Hematopoietic multipotent progenitor cell treated with erythropoietin and hydrocortisone succinate and interleukin-3 and kit ligand, for 6 days (in vitro differentiated cells): ENCODE measurements around the gene TMEM37.

Source experiments
- DNase-seq: peaks from one replicate; pipeline ENCODE4 v3.0.0-alpha.2; 2015

TMEM37 gene

DNA sequence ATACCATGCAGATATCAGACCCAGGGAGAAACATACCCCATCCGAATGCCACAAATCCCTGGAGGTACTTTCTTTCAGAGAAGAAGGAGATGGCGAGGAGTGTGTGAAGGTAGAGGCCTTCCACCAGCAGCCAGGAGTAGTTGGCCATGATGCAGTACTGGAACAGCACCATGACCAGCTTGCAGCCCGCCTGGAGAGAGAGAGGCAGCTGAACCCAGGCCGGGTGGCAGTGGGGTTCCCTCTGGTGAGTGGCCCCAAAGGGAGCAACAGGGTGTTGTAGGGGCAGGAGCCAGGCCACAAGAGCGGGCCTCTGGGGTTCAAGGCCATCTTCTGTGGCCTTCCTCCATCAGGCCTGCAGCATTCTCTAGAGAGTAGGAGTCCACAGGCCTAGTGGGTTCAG, 30.2 kb downstream of the TMEM37 start:
- no peak for DNase-seq

DNA sequence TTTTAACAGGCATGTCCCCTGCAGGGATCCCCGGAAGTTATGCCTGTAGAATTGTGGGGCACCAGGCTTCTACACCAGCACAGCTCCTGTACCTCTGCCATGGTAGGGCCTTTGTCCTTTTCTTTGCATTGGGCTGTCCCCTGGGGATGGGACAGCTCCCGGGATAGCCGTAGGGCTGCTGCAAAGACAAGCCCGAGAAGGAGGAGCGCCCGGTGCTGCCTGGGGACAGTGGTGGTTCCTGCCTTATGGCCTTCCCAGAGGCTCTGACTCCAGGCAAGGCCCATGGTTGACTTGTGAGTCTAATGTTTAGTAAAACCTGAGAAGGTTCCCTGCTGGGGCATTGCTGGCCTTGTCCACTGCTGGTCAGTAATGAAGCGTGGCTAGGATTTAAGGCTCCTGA, 30.9 kb downstream of the TMEM37 start:
- no peak for DNase-seq

DNA sequence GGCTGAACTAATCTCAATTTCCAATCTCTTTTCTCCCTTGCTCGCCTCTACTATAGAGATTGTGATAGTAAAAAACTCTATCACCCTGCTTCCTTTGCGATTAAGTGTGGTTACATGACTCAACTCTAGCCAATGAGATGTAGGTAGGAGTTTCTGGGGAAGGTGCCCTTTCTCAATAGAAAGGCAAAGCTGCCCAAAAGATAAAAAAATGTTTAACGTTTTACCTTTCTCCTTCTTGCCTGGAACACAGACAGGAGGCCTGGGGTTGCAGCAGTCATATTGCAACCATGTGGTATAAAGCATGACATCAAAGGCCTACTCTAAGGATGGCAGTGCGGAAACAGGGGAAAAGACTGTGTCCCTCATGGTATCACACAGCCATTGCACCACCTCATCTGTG, 31.5 kb downstream of the TMEM37 start:
- no peak for DNase-seq

DNA sequence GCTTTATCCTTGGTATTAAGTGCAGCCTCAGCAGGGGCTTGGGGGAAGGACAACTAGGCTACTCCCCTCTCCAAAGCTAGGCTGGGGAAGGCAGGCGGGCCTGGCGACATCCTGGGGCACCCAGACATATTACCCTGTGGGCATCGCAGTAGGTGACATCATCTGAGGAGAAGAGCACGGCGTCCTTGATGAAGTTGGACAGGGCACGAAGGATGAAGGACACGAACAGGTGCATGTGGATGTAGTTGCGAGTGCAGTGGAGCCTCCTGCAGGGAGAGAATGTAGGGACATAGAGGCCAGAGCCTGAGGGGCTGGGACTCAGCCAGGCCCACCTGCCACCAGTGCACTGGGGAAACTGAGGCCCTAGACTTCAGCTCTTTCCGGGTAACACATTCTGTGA, 32.3 kb downstream of the TMEM37 start:
- no peak for DNase-seq

DNA sequence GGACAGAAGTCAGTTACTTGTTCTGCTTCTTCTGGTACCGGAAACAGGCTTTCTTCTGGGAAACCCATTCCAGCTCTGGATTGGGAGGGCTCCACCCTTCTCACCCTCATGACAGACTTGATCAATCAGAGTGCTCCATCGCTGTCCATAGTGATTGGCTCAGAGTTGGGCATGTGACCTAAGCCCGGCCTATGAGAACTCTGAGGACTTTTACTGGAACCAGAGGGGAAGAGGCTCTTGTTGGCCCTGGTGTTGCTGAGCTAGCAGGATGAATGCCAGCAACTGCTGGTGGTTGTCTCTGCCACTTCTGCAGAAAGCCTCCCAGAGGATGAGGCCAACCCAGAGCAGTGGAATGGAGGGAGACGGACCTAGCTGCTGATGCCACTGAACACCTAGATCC, 33.3 kb downstream of the TMEM37 start:
- no peak for DNase-seq

DNA sequence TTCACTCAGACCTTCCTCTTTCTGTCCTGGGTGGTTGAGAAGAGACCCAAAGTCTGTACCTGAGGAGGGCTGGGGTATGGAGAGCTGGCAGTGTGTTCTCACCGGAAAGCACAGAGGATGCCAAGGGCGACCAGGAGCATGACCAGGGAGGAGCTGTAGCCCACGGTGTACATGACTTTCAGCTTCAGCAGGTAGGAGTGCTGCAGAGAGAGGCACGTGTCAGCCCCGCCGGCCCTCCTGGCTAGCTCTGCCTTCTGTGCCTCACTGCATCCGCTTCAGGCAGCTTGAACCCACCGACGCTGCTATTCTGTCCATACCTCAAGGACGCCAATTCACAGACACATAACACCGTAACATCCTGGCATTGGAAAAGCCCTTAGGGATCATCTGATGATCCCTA, 34.0 kb downstream of the TMEM37 start:
- DNase-seq: no peak

DNA sequence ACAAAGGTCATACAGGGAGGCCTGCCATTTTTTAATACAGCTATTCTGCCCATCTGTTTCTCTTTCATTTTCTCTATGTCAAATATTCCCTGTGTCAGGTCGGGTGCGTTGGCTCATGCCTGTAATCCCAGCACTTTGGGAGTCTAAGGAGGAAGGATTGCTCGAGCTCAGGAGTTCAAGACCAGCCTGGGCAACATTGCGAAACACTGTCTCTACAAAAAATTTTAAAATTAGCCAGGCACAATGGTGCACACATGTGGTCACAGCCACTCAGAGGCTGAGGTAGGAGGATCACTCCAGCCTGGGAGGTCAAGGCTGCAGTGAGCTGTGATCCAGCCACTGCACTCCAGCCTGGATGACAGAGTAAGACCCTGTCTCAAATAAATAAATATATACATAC, 34.7 kb downstream of the TMEM37 start:
- no peak for DNase-seq

DNA sequence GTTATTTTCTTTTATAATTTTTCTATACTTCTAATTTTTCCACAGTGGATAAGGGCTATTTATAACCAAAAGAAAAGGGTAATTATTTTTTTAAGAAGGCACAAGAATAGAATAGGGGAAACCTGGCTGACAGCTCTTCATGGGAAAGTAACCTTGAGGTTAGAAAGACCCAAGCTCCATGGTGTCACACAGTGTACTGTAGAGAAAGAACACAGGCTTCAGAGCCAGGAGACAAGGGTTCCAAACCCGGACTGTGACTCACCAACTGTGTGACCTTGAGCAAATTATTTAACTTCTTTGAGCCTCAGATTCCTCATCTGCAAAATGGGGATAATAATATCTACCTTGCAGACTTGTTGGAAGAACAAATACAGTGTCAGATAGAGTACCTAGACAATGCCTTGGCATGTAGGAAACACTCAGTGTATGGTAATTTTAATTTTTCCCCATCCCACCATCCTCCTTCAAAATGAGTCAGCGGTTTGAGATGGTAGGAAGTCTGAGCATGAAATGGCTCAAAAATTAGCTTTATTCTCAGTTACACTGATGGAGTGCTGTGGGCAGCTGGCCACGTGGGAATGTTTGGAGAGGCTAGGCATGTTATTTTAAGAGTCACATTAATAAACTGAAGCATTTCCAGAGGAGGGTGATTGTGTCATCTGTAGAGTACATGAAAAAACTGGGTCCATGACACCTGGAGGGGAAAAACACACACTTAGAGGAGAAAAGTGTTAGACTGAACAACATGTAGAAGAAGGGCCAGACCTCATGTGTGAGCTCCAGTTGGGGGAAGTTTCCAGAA, 36.7 kb downstream of the TMEM37 start:
- no peak for DNase-seq

DNA sequence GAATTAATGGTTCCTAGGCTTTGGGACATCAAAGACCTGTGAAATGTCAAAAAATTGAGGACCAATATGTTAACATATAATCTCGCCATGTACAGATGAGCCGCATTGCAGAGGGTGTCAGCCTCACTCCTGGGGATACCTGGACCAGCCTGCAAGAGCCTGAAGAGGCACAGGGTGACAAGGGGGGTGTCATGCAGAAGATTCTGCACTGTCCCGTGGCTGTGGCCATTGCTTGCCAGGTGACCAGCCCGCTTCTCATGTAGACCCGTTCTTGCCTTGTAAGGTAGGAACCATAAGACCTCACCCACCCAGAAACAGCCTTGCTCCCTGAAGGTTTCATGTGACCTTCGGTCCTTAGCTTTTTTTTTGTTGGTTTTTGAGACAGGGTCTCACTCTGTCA, 37.5 kb downstream of the TMEM37 start:
- DNase-seq: no peak

DNA sequence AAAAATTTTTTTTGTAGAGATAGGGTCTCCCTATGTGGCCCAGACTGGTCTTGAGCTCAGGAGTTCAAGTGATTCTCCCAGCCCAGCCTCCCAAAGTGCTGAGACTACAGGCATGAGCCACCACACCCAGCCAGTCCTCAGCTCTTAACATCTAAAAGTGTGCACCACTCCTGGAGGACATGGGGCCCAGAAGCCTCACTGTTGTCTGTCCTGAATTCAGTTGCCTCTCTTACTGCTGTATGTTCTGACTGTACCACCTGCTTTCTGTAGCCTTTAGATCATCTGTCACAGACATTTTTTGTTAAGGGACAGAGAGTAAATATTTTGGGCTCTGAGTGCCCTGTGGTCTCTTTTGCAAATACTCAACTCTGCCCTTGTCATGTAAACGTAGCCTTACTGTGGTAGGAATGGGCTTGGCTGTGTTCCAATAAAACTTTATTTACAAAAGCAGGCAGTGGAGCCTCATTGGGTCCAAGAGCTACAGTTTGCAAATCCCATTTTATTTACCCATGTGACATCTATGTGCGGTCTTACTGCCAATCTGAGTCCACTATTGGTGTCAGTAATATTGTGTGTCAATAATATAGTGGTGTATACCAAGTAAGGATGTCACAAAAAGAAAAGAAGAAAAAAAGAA, 38.1 kb downstream of the TMEM37 start:
- DNase-seq: no peak

DNA sequence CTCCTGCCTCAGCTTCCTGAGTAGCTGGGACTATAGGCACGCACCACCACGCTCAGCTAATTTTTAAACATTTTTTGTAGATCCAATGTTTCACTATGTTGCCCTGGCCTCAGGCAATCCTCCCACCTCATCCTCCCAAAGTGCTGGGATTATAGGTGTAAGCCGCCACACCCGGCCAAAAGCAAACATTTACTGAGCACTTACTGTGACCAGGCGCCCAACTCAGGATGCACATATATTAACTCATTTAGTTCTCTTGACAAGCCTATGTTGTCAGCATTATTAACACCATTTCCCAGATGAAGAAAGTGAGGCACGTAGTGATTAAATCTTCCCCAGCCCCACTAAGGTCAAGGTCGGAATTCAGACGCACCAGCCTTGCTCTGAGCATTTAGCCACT, 41.1 kb downstream of the TMEM37 start:
- no peak for DNase-seq

DNA sequence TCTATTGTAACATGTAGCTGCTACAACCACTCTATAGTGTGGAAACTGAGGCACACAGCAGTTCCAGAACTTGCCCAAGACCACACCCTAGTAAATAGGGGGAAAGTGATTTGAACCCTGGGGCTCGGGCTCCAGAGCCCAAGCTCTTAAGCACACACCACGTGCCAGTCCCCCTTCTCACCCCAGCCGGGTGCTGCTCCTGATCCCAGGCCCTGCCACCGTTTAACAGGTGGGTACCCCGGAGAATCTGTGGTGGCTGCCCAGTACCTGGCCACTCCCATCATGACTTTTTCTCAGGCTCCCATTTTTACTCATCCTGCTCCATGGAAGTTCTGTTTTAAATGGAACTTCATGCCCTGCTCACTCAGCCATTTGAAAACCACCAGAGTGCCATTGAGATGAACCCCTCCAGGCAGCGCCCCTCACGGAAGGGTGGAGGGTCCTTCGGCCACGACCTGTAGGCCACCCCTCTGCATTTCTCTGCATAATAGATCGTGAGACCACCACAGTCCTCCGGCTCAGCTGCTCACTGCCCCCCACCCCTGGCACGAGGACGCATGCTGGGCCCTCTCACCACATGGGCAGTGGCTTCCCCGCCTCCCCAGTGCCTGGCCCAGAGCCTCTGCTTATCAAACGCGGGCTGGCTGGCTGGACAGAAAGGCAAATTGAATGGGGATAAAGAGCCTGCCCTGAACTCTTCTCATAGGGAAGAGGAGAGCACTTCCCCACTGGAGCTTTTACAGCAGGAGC, 42.1 kb downstream of the TMEM37 start:
- no peak for DNase-seq

DNA sequence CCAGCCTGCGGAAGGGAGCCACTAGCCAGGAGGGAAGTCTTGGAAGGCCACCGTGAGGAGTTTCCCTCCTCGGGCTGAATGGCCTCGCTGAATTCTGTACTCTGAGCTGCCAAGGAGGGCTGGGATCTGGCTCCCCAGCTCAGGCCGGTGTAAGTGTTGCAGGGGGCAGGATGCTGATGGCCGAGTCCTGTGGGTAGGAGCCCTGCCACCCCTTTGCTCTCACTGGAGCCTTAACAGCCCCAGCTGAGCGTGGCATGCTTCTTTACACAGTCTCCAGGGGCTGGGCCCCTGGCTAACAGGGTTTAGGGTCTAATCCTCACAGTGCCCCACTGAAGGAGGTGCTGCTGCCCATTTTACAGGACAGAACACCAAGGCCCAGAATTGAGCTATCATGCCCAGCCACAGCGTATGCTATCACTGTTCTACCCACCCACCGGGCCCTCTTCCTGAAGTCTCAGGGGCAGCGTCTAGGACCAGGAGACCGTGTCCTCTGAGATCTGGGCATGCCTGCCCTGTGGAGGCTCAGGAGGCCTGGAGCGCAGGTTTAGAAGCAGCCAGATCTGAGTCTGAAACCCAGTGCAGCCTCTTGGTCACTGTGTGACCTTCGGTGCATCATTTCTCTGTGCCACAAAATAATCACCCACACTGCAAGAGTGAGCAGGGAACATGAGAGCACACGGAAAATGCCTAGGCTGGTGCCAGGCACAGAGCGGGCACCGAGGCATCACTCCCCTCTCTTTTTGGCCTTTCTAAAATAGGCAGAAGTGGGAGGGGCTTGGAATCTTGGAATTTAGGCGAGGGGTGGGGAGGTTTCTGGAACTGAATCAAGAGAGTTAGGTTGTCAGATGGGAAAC, 42.9 kb downstream of the TMEM37 start:
- no peak for DNase-seq

DNA sequence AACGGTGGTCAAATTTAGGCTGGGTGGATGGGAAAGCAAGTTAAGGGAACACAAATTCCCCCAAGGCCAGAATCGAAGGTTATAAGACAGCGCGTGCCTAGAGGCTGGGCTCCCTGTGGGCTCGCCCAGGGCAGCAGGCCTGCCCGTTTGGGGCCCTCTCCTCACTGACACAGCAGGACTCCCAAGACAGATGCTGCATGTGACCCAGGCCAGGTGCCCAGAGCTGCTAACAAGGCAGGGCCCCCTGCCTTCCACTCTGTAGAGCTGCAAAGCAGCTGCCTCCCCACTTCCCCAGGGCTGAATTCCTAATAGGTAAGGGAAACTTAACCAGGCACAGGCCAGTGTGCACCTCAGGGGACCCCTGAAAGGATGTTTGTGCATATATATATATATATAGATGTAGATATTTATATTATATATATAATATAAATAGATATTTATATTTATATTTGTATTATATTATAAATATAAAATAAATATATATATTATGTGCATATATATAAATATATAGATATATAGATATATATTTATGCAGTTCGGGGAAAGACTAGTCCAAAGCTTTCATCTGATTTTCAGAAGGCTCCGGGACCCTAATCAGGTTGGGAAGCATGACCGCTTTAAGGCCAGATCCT, 43.7 kb downstream of the TMEM37 start:
- DNase-seq: no peak

DNA sequence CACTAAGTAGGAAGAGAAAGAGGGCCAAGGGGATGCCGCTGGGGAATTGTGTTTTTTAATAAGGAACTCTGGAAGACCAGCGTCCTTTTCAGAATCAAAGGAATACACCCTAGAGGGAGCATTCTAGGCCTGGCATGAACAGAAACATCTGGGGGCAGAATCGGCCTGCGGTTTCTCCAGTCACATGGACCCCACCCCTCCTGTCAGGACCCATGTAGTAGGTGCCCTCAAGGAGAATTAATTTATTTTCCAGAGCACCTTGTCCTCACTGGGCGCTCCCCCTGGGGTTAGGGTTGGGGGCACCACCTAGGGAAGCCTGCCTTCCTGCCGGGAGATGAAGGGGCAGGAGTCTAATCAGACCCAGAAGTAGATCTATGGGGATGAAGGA, 44.2 kb downstream of the TMEM37 start:
- DNase-seq: no peak

DNA sequence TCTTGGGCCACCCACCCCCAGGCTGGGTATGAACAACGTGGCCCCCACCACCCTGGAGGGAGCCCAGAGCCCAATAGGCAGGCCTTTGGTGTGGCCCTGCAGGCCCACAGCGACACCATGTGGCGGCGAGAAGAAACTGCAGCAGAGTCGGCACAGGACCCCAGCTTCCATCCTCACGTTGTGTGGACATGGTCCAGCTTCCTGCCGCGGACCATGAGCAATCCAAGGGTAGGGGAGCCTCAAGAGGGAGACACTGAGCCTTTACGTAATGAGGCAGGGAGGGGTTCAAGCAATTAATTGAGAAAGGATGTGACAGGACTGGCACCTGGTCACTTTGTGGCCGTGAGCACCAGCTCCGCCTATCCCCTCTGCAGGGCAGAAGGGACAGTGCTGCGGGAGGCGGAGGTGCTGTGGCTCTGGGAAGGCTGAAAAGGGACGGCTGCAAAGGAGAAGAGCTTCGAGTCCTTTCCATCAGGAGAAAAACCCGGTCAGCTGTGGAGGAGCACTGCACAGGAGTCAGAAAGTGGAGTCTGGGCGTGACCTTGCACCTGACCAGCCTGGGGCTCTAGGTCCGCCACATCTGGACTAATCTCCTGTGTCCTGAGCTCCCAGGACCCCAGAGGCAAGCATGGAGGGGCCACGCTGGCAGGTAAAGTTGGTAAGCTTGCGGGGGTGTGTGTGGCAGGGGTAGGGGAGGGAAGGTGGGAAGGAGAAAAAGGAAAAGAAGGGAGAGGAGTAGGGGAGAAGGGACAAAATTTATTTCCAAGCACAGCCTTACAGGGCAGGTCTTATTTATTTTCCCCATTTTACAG, 44.9 kb downstream of the TMEM37 start:
- DNase-seq: peak; percentile 63

DNA sequence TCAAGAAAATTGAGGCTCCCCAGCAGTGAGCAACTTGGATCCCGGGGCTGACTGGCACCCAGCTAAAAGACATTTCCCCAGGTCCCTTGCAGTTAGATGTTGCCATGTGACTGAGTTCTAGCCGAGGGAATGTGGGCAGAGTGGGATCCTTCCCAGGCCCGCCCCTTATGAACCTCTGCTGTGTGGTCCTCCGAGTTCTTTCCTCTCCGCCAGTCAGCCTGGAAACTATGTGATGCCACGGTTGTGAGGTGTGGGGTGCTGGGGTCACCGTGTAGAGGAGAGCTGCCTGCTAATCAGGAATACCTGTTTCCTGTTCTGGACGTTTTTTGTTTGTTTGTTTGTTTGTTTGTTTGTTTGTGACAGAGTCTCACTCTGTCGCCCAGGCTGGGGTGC, 45.5 kb downstream of the TMEM37 start:
- DNase-seq: no peak

DNA sequence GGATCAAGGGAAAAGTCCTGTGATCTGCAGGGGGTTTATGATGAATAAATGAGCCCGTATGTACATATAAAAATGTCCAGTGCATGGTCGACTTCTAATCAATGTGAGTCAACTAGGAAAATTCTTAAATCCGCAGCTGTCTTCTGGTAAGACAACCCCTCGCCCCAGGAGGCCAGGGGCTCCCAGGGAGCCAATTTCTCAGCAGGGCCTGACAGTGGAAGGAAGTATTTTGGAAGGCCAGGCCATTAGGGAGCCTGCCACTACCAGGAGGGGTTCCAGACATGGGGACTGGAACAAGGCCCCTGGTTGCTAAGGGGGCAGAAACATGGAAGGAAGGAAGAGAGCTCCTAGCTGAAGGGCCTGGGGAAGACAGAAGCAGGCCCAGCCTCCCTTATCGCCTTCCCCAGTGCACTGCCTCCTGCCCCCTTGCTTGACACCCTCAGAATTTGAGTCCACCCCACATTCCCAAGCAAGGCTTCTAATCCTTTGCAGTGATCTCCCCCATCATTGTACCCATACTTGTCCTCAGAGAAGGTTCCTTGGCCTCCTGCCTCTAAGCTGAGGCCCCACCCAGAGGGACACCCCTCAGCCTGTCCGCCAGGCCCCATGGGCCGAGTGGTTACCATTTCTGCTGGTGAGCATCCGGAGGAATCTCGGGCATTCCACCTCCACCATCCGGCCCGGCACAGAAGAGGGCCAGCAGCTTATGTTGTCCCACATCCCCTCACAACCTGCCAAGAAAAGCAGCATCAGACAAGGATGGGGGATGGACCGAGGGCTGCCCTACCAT, 46.7 kb downstream of the TMEM37 start:
- DNase-seq: no peak

DNA sequence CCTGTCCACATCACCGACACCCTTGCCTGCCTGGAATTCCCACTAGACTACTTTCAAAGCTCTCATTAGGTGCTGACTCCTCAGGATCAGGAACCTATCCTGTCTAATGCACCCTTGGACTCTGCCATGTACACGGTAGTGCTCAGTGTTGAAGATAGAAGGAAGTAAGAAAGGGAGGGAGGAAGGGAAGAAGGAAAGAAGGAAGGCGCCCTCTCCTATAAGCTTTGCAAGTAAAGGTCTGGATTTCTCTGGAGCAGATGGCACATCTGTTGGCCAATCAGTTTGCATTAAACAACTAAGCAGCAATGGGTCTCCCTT, 47.3 kb downstream of the TMEM37 start:
- DNase-seq: no peak

DNA sequence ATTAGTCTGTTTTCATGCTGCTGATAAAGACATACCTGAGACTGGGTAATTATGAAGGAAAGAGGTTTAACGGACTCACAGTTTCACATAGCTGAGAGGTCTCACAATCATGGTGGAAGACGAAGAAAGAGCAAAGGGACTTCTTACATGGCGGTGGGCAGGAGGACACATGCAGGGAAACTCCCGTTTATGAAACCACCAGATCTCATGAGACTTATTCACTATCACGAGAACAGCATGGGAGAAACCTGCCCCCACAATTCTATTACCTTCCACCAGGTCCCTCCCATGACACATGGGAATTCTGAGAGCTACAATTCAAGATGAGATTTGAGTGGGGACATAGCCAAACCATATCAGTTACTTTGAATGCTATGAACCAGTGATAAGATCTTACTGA, 48.5 kb downstream of the TMEM37 start:
- no peak for DNase-seq

DNA sequence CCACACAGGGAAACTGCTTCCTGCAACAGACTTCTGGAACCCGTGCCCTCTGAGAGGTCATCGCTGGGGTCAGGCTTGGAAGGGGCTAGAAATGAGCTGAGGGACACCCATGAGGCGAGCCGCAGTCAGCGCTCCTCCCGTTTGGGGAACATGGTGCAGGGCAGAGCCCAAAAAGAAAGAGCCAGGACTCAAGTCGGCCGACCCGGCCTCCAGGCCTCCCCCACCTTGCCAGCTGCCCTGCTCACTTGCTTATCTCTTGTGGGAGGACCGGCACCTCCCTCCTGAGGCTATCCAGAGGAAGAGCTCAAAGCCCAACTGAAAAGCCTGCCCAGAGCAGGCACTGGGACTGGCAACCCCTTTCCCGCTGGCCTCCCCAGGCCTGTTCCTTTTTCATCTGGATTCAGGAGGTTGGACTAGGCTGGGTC, 49.1 kb downstream of the TMEM37 start:
- DNase-seq: peak; percentile 26
